OCI-LY1 (cell line): Measurements from ENCODE around the gene TTLL10.

ENCODE experiments used
- CTCF ChIP-seq: fragments of 200-600 bp; sonication (generic), shearing (Covaris generic); IDR thresholded peaks from 2 replicates; pipeline ENCODE4 v1.5.1; 2017; ENCODE audit warnings: mild to moderate bottlenecking, antibody characterized with exemption, low read length, moderate library complexity, mixed read lengths
- EZH2 ChIP-seq: fragments of 200-600 bp; sonication (generic), shearing (Covaris generic); IDR thresholded peaks from 2 replicates; pipeline ENCODE4 v1.8.0; 2017; ENCODE audit warnings: borderline replicate concordance, mixed run types, mild to moderate bottlenecking, antibody characterized with exemption, low read length, moderate library complexity, mixed read lengths

GRCh38 chr1:1164701-1165451 is 8.8 kb upstream of the TTLL10 start:
- TF ChIP-seq CTCF (no peak), EZH2 (no peak)
